Colonic mucosa (tissue), 4 donors: ENCODE measurements around the gene TCTA. TPM values are rescaled to one million over a fixed set of nuclear protein-coding genes. Genes with fewer than 3 reads are reported as not detected.

Experiments used
- DNase-seq: peaks from one replicate; pipeline ENCODE4 v3.0.0-alpha.2; 2020
- H3K27ac ChIP-seq: fragments of 200-600 bp; one replicate; pipeline ENCODE4 v1.8.0; 2021
- H3K27me3 ChIP-seq: fragments of 200-600 bp; one replicate; pipeline ENCODE4 v1.8.0; 2021
- H3K36me3 ChIP-seq: fragments of 200-600 bp; one replicate; pipeline ENCODE4 v1.8.0; 2021
- H3K4me1 ChIP-seq: fragments of 200-600 bp; one replicate; pipeline ENCODE4 v1.8.0; 2021; ENCODE audit warnings: mild to moderate bottlenecking
- H3K4me3 ChIP-seq: fragments of 200-600 bp; one replicate; pipeline ENCODE4 v1.8.0; 2021
- H3K9ac ChIP-seq, 2 donors: one replicate each; pipeline ENCODE4 v1.7.0; 2013; ENCODE audit warnings: control low read depth in 2 of 2, low read depth in 2 of 2, low read length in 2 of 2
- H3K9me3 ChIP-seq: fragments of 200-600 bp; one replicate; pipeline ENCODE4 v1.8.0; 2021
- CTCF ChIP-seq: fragments of 200-600 bp; IDR thresholded peaks from one replicate; pipeline ENCODE4 v1.8.0; 2022; ENCODE audit warnings: antibody characterized with exemption, mild to moderate bottlenecking
- intact Hi-C: fragments of 100-400 bp; cut with DNase I; formaldehyde crosslinking; loops from one replicate; pipeline ENCODE4 v1.14.1; 2022
- total RNA-seq, 2 donors: library from RNA; stranded (reverse); fragmentation: NEBNext Ultra II Directional in 1 of 2; extraction: Animal tissue kit (Norgen Biotek cat#: 25700) in 1 of 2; gene quantifications; one replicate each; pipeline ENCODE4 v1.2.1, GENCODE V29; 2021
- donor health status: healthy.
- donor health status: DM: no; HTN: no; CAD: no.
- donor health status: DM: no; HTN: no; CAD: no.

The TCTA gene
- total RNA-seq, 2 donors from 2014 or later, result 35.0 to 37.6 TPM

GRCh38 chr3:49411535-49411967, 672 bp upstream of the TCTA start:
- intact Hi-C loops, result loop anchor here (5.0 to 10.0 kb wide), 2 partner anchors 49 to 53 kb away; no protein-coding TSS in a partner anchor

GRCh38 chr3:49412632-49413337, 562 bp downstream of the TCTA start:
- TF ChIP-seq CTCF, result no peak
- DNase-seq, result no peak
- peak overlapping the region; percentile 89 to 90 for H3K9ac ChIP-seq

More at GRCh38 chr3:49411535-49411967, 672 bp upstream of the TCTA start:
- Histone ChIP-seq H3K4me3 (peak overlapping the region; percentile 95), H3K9me3 (no peaks in the 10 kb centered on the region), H3K27ac (peak overlapping the region; percentile 93), H3K36me3 (no peaks in the 10 kb centered on the region), H3K9ac (peak overlapping the region; percentile 90 to 98), H3K27me3 (no peaks in the 10 kb centered on the region), H3K4me1 (peaks cover 16% of the 10 kb centered on the region)
- TF ChIP-seq CTCF, result no peak
- peak; percentile 60 for DNase-seq

GRCh38 chr3:49413338-49413734, 1.1 kb downstream of the TCTA start:
- TF ChIP-seq CTCF, result no peak
- intact Hi-C loops, result loop anchor here (5.0 to 10.0 kb wide), 2 partner anchors 51 kb away; no protein-coding TSS in a partner anchor
- peak overlapping the region; percentile 40 to 90 for H3K9ac ChIP-seq
- no peaks in the 10 kb centered on the region for H3K9me3 ChIP-seq
- peak overlapping the region; percentile 95 for H3K4me3 ChIP-seq
- no peaks in the 10 kb centered on the region for H3K27me3 ChIP-seq
- peaks cover 12% of the 10 kb centered on the region for H3K4me1 ChIP-seq
- no peaks in the 10 kb centered on the region for H3K36me3 ChIP-seq
- no peak for DNase-seq
- H3K27ac ChIP-seq, result no peak overlapping the region

More at GRCh38 chr3:49412632-49413337, 562 bp downstream of the TCTA start:
- H3K27me3 ChIP-seq, result no peaks in the 10 kb centered on the region
- H3K4me1 ChIP-seq, result peaks cover 13% of the 10 kb centered on the region
- H3K4me3 ChIP-seq, result peak overlapping the region; percentile 95
- intact Hi-C loops, result loop anchor here (5.0 to 10.0 kb wide), 2 partner anchors 50 to 52 kb away; no protein-coding TSS in a partner anchor
- H3K9me3 ChIP-seq, result no peaks in the 10 kb centered on the region
- peak overlapping the region; percentile 93 for H3K27ac ChIP-seq
- H3K36me3 ChIP-seq, result no peaks in the 10 kb centered on the region

- no peak for DNase-seq
- Histone ChIP-seq H3K9ac (no peak overlapping the region), H3K27me3 (no peaks in the 10 kb centered on the region), H3K4me3 (no peak overlapping the region), H3K4me1 (peaks cover 10% of the 10 kb centered on the region), H3K27ac (peak overlapping the region; percentile 61), H3K36me3 (no peaks in the 10 kb centered on the region), H3K9me3 (no peaks in the 10 kb centered on the region)
- intact Hi-C loops, result loop anchor here (5.0 to 10.0 kb wide), 2 partner anchors 50 to 52 kb away; no protein-coding TSS in a partner anchor
- no peak for TF ChIP-seq CTCF
These were observed 2.5 kb downstream of the TCTA start for GRCh38 chr3:49414753-49415152.

GRCh38 chr3:49415931-49416601, 3.8 kb downstream of the TCTA start:
- no peak for DNase-seq
- intact Hi-C loops, result loop anchor here (10.0 kb wide), 1 partner anchor 49 kb away; no protein-coding TSS in a partner anchor
- H3K4me3 ChIP-seq, result no peak overlapping the region
- H3K4me1 ChIP-seq, result peaks cover 10% of the 10 kb centered on the region
- H3K27me3 ChIP-seq, result no peaks in the 10 kb centered on the region
- H3K9ac ChIP-seq, result peak overlapping the region in 1 of 2 donors; percentile 6
- H3K9me3 ChIP-seq, result no peaks in the 10 kb centered on the region
- no peak for TF ChIP-seq CTCF
- H3K27ac ChIP-seq, result peak overlapping the region; percentile 61
- H3K36me3 ChIP-seq, result no peaks in the 10 kb centered on the region
